Trophoblast cell (in vitro differentiated cells and primary cell): ENCODE measurements around the gene CSF1.

Experiments
- DNase-seq, 2 donors: peaks; one replicate each; pipeline ENCODE4 v3.0.0-alpha.2; 2016
- H2AFZ ChIP-seq: 2 replicates; pipeline ENCODE4 v1.6.1; 2013; ENCODE audit warnings: low read length, moderate library complexity, mild to moderate bottlenecking; ENCODE audit not compliant: insufficient read depth, poor library complexity
- H2AK5ac ChIP-seq: 2 replicates; pipeline ENCODE4 v1.6.1; 2013; ENCODE audit warnings: mild to moderate bottlenecking, low read length
- H2BK120ac ChIP-seq: 2 replicates; pipeline ENCODE4 v1.6.1; 2013; ENCODE audit warnings: low read length, mild to moderate bottlenecking, moderate library complexity; ENCODE audit not compliant: insufficient read depth, poor library complexity
- H2BK12ac ChIP-seq: 2 replicates; pipeline ENCODE4 v1.6.1; 2013; ENCODE audit warnings: mild to moderate bottlenecking, low read length, moderate library complexity
- H2BK5ac ChIP-seq: 2 replicates; pipeline ENCODE4 v1.6.1; 2013; ENCODE audit warnings: low read length, low read depth, moderate library complexity, mild to moderate bottlenecking; ENCODE audit not compliant: poor library complexity
- H3K14ac ChIP-seq: 2 replicates; pipeline ENCODE4 v1.6.1; 2013; ENCODE audit warnings: mild to moderate bottlenecking, low read length
- H3K18ac ChIP-seq: 2 replicates; pipeline ENCODE4 v1.6.1; 2013; ENCODE audit warnings: mild to moderate bottlenecking, low read length
- H3K23ac ChIP-seq: 2 replicates; pipeline ENCODE4 v1.6.1; 2013; ENCODE audit warnings: low read length
- H3K27ac ChIP-seq: 2 replicates; pipeline ENCODE4 v1.5.1; 2013; ENCODE audit warnings: low read depth, mild to moderate bottlenecking, inconsistent platforms, low read length, moderate library complexity
- H3K27me3 ChIP-seq: 2 replicates; pipeline ENCODE4 v1.6.1; 2013; ENCODE audit warnings: inconsistent platforms, mild to moderate bottlenecking, low read length, moderate library complexity; ENCODE audit not compliant: insufficient read depth
- H3K36me3 ChIP-seq, 2 experiments: 1 replicate in 1 of 2; 2 replicates in 1 of 2; pipeline ENCODE4 v1.6.1; 2013; ENCODE audit warnings: low read length in 2 of 2, mild to moderate bottlenecking in 2 of 2, moderate library complexity in 1 of 2; ENCODE audit not compliant: insufficient read depth in 2 of 2, control insufficient read depth in 1 of 2
- H3K4ac ChIP-seq: 2 replicates; pipeline ENCODE4 v1.6.1; 2013; ENCODE audit warnings: low read depth, mild to moderate bottlenecking, low read length, moderate library complexity
- H3K4me1 ChIP-seq, 2 experiments: 1 replicate in 1 of 2; 2 replicates in 1 of 2; pipeline ENCODE4 v1.6.1; 2013; ENCODE audit warnings: low read length in 2 of 2, mild to moderate bottlenecking in 2 of 2, moderate library complexity in 1 of 2; ENCODE audit not compliant: insufficient read depth in 2 of 2, control insufficient read depth in 1 of 2
- H3K4me2 ChIP-seq: 2 replicates; pipeline ENCODE4 v1.6.1; 2013; ENCODE audit warnings: inconsistent platforms, mild to moderate bottlenecking, low read length, moderate library complexity
- H3K4me3 ChIP-seq: 2 replicates; pipeline ENCODE4 v1.5.1; 2013; ENCODE audit warnings: mild to moderate bottlenecking, low read depth, low read length, inconsistent platforms
- H3K79me1 ChIP-seq: one replicate; pipeline ENCODE4 v1.6.1; 2013; ENCODE audit warnings: low read length
- H3K79me2 ChIP-seq: 2 replicates; pipeline ENCODE4 v1.6.1; 2013; ENCODE audit warnings: low read length, mild to moderate bottlenecking; ENCODE audit not compliant: control insufficient read depth, insufficient read depth, poor library complexity
- H3K9ac ChIP-seq: 2 replicates; pipeline ENCODE4 v1.6.1; 2013; ENCODE audit warnings: mild to moderate bottlenecking, low read length
- H3K9me3 ChIP-seq: 2 replicates; pipeline ENCODE4 v1.6.1; 2013; ENCODE audit warnings: low read depth, mild to moderate bottlenecking, control low read depth, inconsistent platforms, low read length; ENCODE audit not compliant: insufficient read depth
- H4K12ac ChIP-seq: 2 replicates; pipeline ENCODE4 v1.6.1; 2013; ENCODE audit warnings: low read depth, mild to moderate bottlenecking, low read length, moderate library complexity
- H4K8ac ChIP-seq: 2 replicates; pipeline ENCODE4 v1.6.1; 2013; ENCODE audit warnings: low read depth, mild to moderate bottlenecking, low read length, moderate library complexity
- H4K91ac ChIP-seq: one replicate; pipeline ENCODE4 v1.6.1; 2013; ENCODE audit warnings: low read depth, mild to moderate bottlenecking, low read length, moderate library complexity
- WGBS: extraction: QIAGEN DNeasy Blood & Tissue Kit; methylation state at CpG from one replicate; pipeline ENCODE4 v1.1.7; 2013; ENCODE audit warnings: missing lambda C conversion rate; ENCODE audit not compliant: insufficient read length, insufficient coverage; ENCODE audit errors: extremely low coverage; 5-methylcytosine and 5-hydroxymethylcytosine counted together

Gene CSF1

DNA sequence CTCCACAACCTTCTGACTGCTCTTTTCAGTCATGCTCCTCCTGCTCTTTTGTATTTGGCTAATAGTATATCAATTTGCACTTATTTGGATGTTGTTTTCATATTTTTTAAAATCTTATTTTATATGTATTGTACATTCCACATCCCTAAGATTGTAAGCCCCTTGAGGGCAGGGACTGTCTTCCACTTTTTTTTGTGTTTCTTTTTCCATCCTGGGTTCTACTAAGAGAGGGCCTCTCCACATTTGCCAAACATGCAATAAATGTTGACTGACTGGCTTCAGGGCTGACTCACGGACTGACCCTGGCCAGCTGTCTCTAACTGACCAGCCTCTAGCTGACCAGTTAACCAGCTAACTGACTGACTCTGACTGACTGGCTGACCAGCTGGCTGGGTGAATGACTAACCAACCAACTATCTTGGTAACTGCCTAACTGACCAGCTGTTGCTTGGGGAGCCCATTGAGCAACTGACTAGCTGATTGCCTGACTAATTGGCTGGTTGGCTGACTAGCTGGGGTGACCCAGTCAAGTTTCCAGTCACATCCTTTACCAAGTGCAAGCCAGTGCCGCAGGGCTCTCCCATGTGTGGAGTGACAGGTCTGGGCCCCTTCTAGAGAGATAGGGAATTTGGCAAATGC lies 16.1 kb downstream of the CSF1 start:
- Histone ChIP-seq H3K4me3 (no peak overlapping the region), H2AFZ (no peak overlapping the region), H3K79me1 (peaks cover 18% of the 10 kb centered on the region), H2AK5ac (no peak overlapping the region), H2BK120ac (no peak overlapping the region), H2BK12ac (peak overlapping the region; percentile 7), H3K18ac (no peak overlapping the region), H4K12ac (no peak overlapping the region), H3K4me2 (no peak overlapping the region), H4K91ac (no peak overlapping the region), H3K36me3 (peaks cover 69 to 71% of the 10 kb centered on the region in 2 experiments), H2BK5ac (no peak overlapping the region), H3K9ac (no peak overlapping the region), H3K79me2 (peaks cover 1% of the 10 kb centered on the region), H3K27ac (no peak overlapping the region), H4K8ac (no peak overlapping the region), H3K9me3 (no peaks in the 10 kb centered on the region), H3K23ac (no peak overlapping the region), H3K4ac (no peak overlapping the region), H3K4me1 (peaks cover 39 to 50% of the 10 kb centered on the region in 2 experiments), H3K27me3 (no peaks in the 10 kb centered on the region), H3K14ac (no peak overlapping the region)
- WGBS = no CpG with 5 or more reads among the region's 2 CpGs
- peak; percentile 30 to 57 for DNase-seq

DNA sequence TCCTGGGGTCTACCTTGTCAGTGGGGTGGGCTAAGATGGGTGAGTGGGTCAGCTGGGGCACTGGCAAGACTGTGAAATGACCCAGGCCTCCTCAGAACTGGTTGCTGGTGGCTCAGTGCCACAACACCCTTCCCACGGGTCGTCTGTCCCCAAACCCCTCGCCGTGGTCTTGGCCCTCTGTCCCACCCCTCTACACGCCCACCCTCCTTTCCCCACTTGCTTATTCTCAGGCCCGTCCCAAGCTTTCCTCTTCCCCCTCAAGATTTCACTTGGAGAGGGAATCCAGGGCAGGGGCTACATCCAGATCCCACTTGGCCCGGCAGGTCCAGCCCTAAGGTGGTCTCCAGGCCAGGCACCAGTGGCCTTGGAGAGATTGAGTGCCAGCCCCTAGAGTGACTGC lies 16.7 kb downstream of the CSF1 start:
- H2BK5ac ChIP-seq = no peak overlapping the region
- no peak overlapping the region for H3K14ac ChIP-seq
- H2AFZ ChIP-seq = no peak overlapping the region
- peaks cover 1% of the 10 kb centered on the region for H3K79me2 ChIP-seq
- H4K91ac ChIP-seq = no peak overlapping the region
- no peak overlapping the region for H3K27ac ChIP-seq
- no peak overlapping the region for H3K4me2 ChIP-seq
- H3K23ac ChIP-seq = no peak overlapping the region
- no peak overlapping the region for H2AK5ac ChIP-seq
- H2BK120ac ChIP-seq = no peak overlapping the region
- H3K79me1 ChIP-seq = peaks cover 18% of the 10 kb centered on the region
- H3K9ac ChIP-seq = no peak overlapping the region
- H3K4me1 ChIP-seq = peaks cover 39 to 50% of the 10 kb centered on the region in 2 experiments
- H3K27me3 ChIP-seq = no peaks in the 10 kb centered on the region
- H3K18ac ChIP-seq = no peak overlapping the region
- H3K9me3 ChIP-seq = no peaks in the 10 kb centered on the region
- no peak for DNase-seq
- no peak overlapping the region for H2BK12ac ChIP-seq
- H4K8ac ChIP-seq = no peak overlapping the region
- WGBS = no CpG with 5 or more reads among the region's 7 CpGs
- H3K4ac ChIP-seq = no peak overlapping the region
- H3K4me3 ChIP-seq = no peak overlapping the region
- H3K36me3 ChIP-seq = peaks cover 64 to 65% of the 10 kb centered on the region in 2 experiments
- H4K12ac ChIP-seq = no peak overlapping the region

DNA sequence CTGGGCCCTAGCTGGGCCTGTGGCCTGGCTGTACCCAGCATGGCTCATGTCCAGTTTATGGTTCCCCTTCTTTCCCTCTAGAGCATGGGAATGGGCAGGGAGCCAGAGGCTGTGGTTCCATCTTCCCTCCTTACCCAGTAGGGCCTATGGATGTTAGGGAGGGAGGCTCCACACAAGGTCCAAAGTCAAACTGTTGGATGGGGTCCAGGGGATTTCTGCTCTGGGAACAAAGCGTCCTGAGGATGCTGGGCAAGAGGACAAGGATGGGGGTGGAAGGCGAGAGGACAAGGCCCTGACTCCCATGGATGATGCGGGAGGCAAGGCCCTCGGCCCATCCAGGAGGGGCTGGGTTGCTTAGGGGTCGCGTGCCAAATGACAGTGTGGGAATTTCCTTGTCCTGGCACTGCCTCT lies 17.3 kb downstream of the CSF1 start:
- peak in 1 of 2 donors; percentile 8 for DNase-seq
- Histone ChIP-seq H3K4me2 (no peak overlapping the region), H3K18ac (peak overlapping the region; percentile 1), H4K91ac (peak overlapping the region; percentile 12), H2BK120ac (no peak overlapping the region), H3K4me3 (no peak overlapping the region), H3K9me3 (no peaks in the 10 kb centered on the region), H3K14ac (peak overlapping the region; percentile 5), H3K79me2 (peaks cover 1% of the 10 kb centered on the region), H3K4ac (peak overlapping the region; percentile 5), H2AFZ (no peak overlapping the region), H2BK5ac (no peak overlapping the region), H3K27me3 (no peaks in the 10 kb centered on the region), H3K79me1 (peaks cover 18% of the 10 kb centered on the region), H4K12ac (no peak overlapping the region), H3K36me3 (peaks cover 58 to 60% of the 10 kb centered on the region in 2 experiments), H3K27ac (peak overlapping the region; percentile 30), H3K9ac (no peak overlapping the region), H2BK12ac (peak overlapping the region; percentile 11), H3K23ac (no peak overlapping the region), H4K8ac (no peak overlapping the region), H3K4me1 (peaks cover 39 to 50% of the 10 kb centered on the region in 2 experiments), H2AK5ac (peak overlapping the region; percentile 25)
- no CpG with 5 or more reads among the region's 6 CpGs for WGBS

DNA sequence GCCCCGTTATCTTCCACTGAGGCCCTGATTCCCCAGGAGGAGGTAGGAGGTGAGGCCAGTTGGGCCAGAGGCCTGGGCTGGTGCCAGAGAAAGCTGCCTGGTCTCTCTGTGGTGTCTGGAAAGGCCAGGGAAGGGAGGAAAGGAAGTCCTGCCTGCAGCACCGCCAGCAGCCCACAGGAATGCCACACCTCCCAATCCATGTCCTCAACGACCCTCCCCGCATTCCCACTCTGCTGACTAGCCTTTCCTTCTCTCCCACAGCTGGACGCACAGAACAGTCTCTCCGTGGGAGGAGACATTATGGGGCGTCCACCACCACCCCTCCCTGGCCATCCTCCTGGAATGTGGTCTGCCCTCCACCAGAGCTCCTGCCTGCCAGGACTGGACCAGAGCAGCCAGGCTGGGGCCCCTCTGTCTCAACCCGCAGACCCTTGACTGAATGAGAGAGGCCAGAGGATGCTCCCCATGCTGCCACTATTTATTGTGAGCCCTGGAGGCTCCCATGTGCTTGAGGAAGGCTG lies 18.0 kb downstream of the CSF1 start:
- peak overlapping the region; percentile 30 for H3K27ac ChIP-seq
- no peak overlapping the region for H3K4ac ChIP-seq
- H2BK120ac ChIP-seq = peak overlapping the region; percentile 9
- H3K79me1 ChIP-seq = peaks cover 18% of the 10 kb centered on the region
- no peak overlapping the region for H4K12ac ChIP-seq
- H3K23ac ChIP-seq = no peak overlapping the region
- H3K4me2 ChIP-seq = no peak overlapping the region
- H3K14ac ChIP-seq = peak overlapping the region; percentile 36
- no peak overlapping the region for H3K9ac ChIP-seq
- H3K4me1 ChIP-seq = peaks cover 38 to 45% of the 10 kb centered on the region in 2 experiments
- H3K9me3 ChIP-seq = no peaks in the 10 kb centered on the region
- no peak overlapping the region for H4K8ac ChIP-seq
- peaks cover 1% of the 10 kb centered on the region for H3K79me2 ChIP-seq
- H3K27me3 ChIP-seq = no peaks in the 10 kb centered on the region
- peak overlapping the region; percentile 47 for H2BK5ac ChIP-seq
- peak in 1 of 2 donors; percentile 7 for DNase-seq
- no peak overlapping the region for H3K4me3 ChIP-seq
- H2BK12ac ChIP-seq = peak overlapping the region; percentile 26
- WGBS = no CpG with 5 or more reads among the region's 8 CpGs
- H3K18ac ChIP-seq = peak overlapping the region; percentile 37
- no peak overlapping the region for H2AFZ ChIP-seq
- peak overlapping the region; percentile 20 for H2AK5ac ChIP-seq
- peaks cover 51 to 52% of the 10 kb centered on the region in 2 experiments for H3K36me3 ChIP-seq
- H4K91ac ChIP-seq = peak overlapping the region; percentile 41
